ENCODE results near the gene ODC1. TPM values are rescaled to one million over a fixed set of nuclear protein-coding genes. Genes with fewer than 3 reads are reported as not detected.

The ODC1 gene
- total and polyA plus RNA-seq, 2 donors (not counting 1 experiment from before 2014, with no cell fraction given), result 86.4 to 89.3 TPM

GRCh38 chr2:10471046-10471571 lies 23.0 kb upstream of the ODC1 start:
- Histone ChIP-seq H3K9me3 (ENCODE audit: control insufficient read depth, insufficient read depth, low read depth, low read length) (no peaks in the 10 kb centered on the region), H3K4me1 (ENCODE audit: control insufficient read depth, extremely low read depth, insufficient read depth, low read length) (no peaks in the 10 kb centered on the region), H3K79me2 (ENCODE audit: control insufficient read depth, insufficient read depth, low read length) (no peaks in the 10 kb centered on the region), H3K27me3 (ENCODE audit: control insufficient read depth, insufficient read depth, low read length) (peaks cover 8% of the 10 kb centered on the region), H2AFZ (ENCODE audit: low read length) (no peak overlapping the region), H3K36me3 (ENCODE audit: control insufficient read depth, insufficient read depth, low read length) (no peaks in the 10 kb centered on the region), H3K27ac (ENCODE audit: insufficient read depth, low read length) (no peak overlapping the region), H3K9ac (ENCODE audit: insufficient read depth, low read length) (no peak overlapping the region), H3K4me3 (replicated peaks in 1 of 4; ENCODE audit: control extremely low read depth in 1 of 4, insufficient read depth in 1 of 4, low read depth in 3 of 4, low read length in 4 of 4) (no peak overlapping the region), H3K4me2 (ENCODE audit: extremely low read depth, insufficient read depth, low read length) (no peak overlapping the region), H4K20me1 (ENCODE audit: control insufficient read depth, extremely low read depth, insufficient read depth, low read length) (no peaks in the 10 kb centered on the region)
- no peak for TF ChIP-seq EZH2 (IDR thresholded peaks at IDR 0.05; ENCODE audit: low read length, missing control alignments)
- TF ChIP-seq, protein P1, sequence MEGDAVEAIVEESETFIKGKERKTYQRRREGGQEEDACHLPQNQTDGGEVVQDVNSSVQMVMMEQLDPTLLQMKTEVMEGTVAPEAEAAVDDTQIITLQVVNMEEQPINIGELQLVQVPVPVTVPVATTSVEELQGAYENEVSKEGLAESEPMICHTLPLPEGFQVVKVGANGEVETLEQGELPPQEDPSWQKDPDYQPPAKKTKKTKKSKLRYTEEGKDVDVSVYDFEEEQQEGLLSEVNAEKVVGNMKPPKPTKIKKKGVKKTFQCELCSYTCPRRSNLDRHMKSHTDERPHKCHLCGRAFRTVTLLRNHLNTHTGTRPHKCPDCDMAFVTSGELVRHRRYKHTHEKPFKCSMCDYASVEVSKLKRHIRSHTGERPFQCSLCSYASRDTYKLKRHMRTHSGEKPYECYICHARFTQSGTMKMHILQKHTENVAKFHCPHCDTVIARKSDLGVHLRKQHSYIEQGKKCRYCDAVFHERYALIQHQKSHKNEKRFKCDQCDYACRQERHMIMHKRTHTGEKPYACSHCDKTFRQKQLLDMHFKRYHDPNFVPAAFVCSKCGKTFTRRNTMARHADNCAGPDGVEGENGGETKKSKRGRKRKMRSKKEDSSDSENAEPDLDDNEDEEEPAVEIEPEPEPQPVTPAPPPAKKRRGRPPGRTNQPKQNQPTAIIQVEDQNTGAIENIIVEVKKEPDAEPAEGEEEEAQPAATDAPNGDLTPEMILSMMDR (conservative IDR thresholded peaks at IDR 0.05 in 1 of 2, IDR thresholded peaks at IDR 0.05 in 1 of 2; ENCODE audit: low read depth in 1 of 2, low read length in 2 of 2), result no peak
- no peak for DNase-seq (ENCODE audit: low read depth in 2 of 2)

DNA sequence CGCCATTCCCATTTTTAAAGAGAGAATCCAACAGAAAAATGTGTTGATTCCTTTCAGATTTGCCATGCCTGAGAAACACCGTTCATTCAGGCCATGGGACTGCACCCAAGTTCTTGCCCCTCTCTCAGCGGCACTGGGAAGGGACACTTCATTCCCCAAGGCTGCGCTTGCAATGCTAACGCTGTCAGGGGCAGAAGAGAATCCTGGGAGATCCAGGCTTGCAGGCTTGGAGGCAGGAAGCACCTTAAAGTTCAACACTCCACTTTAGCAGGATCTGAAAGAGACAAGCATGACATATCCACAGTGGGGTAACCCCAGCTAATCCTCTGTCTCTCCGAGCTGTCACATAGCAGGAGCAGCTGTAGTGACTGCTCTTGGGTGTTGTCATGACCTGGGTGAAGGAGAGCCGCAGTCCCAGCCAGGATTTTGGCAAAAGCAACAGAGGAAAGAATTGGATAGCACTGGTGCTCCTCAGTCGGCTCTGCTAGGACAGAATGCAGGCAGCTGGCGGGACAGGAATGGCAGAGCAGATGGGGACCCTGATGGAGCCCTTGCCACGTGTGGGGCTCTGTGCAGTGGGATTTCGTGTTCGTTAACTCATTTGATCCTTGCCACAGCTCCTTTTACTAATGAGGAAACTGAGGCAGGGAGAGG lies 22.0 kb upstream of the ODC1 start:
- no peak overlapping the region for H3K4me3 ChIP-seq (replicated peaks in 1 of 4; ENCODE audit: control extremely low read depth in 1 of 4, insufficient read depth in 1 of 4, low read depth in 3 of 4, low read length in 4 of 4)
- H3K79me2 ChIP-seq (ENCODE audit: control insufficient read depth, insufficient read depth, low read length), result no peaks in the 10 kb centered on the region
- no peak for DNase-seq (ENCODE audit: low read depth in 2 of 2)
- no peak overlapping the region for H3K9ac ChIP-seq (ENCODE audit: insufficient read depth, low read length)
- H3K36me3 ChIP-seq (ENCODE audit: control insufficient read depth, insufficient read depth, low read length), result no peaks in the 10 kb centered on the region
- no peak overlapping the region for H3K4me2 ChIP-seq (ENCODE audit: extremely low read depth, insufficient read depth, low read length)
- no peak overlapping the region for H2AFZ ChIP-seq (ENCODE audit: low read length)
- no peaks in the 10 kb centered on the region for H4K20me1 ChIP-seq (ENCODE audit: control insufficient read depth, extremely low read depth, insufficient read depth, low read length)
- no peaks in the 10 kb centered on the region for H3K4me1 ChIP-seq (ENCODE audit: control insufficient read depth, extremely low read depth, insufficient read depth, low read length)
- H3K9me3 ChIP-seq (ENCODE audit: control insufficient read depth, insufficient read depth, low read depth, low read length), result no peaks in the 10 kb centered on the region
- H3K27me3 ChIP-seq (ENCODE audit: control insufficient read depth, insufficient read depth, low read length), result peaks cover 11% of the 10 kb centered on the region
- H3K27ac ChIP-seq (ENCODE audit: insufficient read depth, low read length), result no peak overlapping the region
- TF ChIP-seq, protein P1 (conservative IDR thresholded peaks at IDR 0.05 in 1 of 2, IDR thresholded peaks at IDR 0.05 in 1 of 2; ENCODE audit: low read depth in 1 of 2, low read length in 2 of 2), result no peak
- TF ChIP-seq EZH2 (IDR thresholded peaks at IDR 0.05; ENCODE audit: low read length, missing control alignments), result no peak

- H2AFZ ChIP-seq (ENCODE audit: low read length), result no peak overlapping the region
- no peaks in the 10 kb centered on the region for H3K79me2 ChIP-seq (ENCODE audit: control insufficient read depth, insufficient read depth, low read length)
- no peak overlapping the region for H3K27ac ChIP-seq (ENCODE audit: insufficient read depth, low read length)
- peaks cover 11% of the 10 kb centered on the region for H3K27me3 ChIP-seq (ENCODE audit: control insufficient read depth, insufficient read depth, low read length)
- H4K20me1 ChIP-seq (ENCODE audit: control insufficient read depth, extremely low read depth, insufficient read depth, low read length), result no peaks in the 10 kb centered on the region
- TF ChIP-seq, protein P1 (conservative IDR thresholded peaks at IDR 0.05 in 1 of 2, IDR thresholded peaks at IDR 0.05 in 1 of 2; ENCODE audit: low read depth in 1 of 2, low read length in 2 of 2), result no peak
- no peak for TF ChIP-seq EZH2 (IDR thresholded peaks at IDR 0.05; ENCODE audit: low read length, missing control alignments)
- H3K4me3 ChIP-seq (replicated peaks in 1 of 4; ENCODE audit: control extremely low read depth in 1 of 4, insufficient read depth in 1 of 4, low read depth in 3 of 4, low read length in 4 of 4), result no peak overlapping the region
- no peak overlapping the region for H3K4me2 ChIP-seq (ENCODE audit: extremely low read depth, insufficient read depth, low read length)
- no peaks in the 10 kb centered on the region for H3K9me3 ChIP-seq (ENCODE audit: control insufficient read depth, insufficient read depth, low read depth, low read length)
- no peaks in the 10 kb centered on the region for H3K4me1 ChIP-seq (ENCODE audit: control insufficient read depth, extremely low read depth, insufficient read depth, low read length)
- no peaks in the 10 kb centered on the region for H3K36me3 ChIP-seq (ENCODE audit: control insufficient read depth, insufficient read depth, low read length)
- no peak for DNase-seq (ENCODE audit: low read depth in 2 of 2)
- H3K9ac ChIP-seq (ENCODE audit: insufficient read depth, low read length), result no peak overlapping the region
Measured at GRCh38 chr2:10469301-10469700, 21.2 kb upstream of the ODC1 start.

Data from fibroblast of lung (primary cell).